Astrocyte (in vitro differentiated cells and primary cell): ENCODE results near the gene DPEP3.

ENCODE experiments used
- CTCF ChIP-seq: IDR thresholded peaks from 2 replicates; pipeline ENCODE4 v1.5.1; 2011; ENCODE audit warnings: low read depth, mild to moderate bottlenecking, inconsistent platforms, low read length, moderate library complexity; ENCODE audit not compliant: insufficient read depth
- EZH2 ChIP-seq: IDR thresholded peaks from 2 replicates; pipeline ENCODE4 v1.6.1; 2012; ENCODE audit warnings: mild to moderate bottlenecking, low read length, inconsistent platforms; ENCODE audit not compliant: insufficient read depth

- TF ChIP-seq CTCF (no peak), EZH2 (no peak)
Observed at GRCh38 chr16:68003031-68003430, 22.7 kb upstream of the DPEP3 start.
